Measurements from ENCODE around the gene DLG4.

Gene DLG4

DNA sequence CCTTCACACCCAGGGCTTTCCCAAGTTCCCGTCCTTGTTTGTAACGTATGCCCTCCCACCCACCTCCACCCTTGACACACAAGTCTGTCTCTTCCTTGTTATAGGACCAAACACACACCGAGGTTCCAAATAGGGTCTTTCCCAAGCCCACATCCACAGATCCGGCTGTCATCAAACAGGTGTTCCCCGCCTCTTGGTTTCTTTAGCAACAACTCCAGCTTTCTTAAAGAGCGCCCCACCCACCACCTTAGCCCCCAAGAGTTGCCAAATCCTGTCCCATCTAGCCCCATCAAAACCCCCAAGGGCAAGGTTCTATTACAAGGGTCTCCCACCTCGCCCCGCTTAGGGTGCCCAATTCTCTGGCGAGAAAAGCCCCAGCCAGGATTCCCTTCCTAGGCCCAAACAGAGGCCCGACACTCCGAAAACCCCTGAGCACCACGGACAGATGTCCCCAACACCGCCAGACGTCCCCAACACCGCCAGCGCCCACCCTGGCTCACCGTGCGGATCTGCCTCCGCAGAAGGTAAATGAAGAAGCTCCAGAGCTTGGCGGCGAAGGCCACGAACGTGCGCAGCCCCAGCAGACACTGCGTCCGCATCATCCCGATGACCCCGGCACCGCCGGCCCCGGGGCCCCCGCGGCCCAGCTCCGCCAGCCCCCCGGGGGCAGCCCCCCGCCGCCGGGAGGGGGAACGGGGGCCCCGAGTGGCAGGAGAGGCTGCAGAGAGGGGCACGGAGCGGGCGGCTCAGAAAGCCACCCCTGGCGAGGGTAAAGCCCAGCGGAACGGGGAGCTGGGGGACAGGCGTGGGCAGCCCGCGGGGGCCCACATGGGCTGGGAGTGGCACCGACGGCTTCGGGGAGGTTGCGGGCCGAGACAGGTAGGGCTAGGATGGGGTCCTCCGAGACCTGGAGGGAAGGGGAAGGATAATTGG is 31.3 kb upstream of the DLG4 start:
- Histone ChIP-seq H3K4me3 (ENCODE audit: low read length) (peak overlapping the region; percentile 88), H3K9me2 (replicated peaks; ENCODE audit: control insufficient read depth, low read length) (no peaks in the 10 kb centered on the region), H4K20me1 (ENCODE audit: control insufficient read depth, insufficient read depth, low read depth, low read length) (peaks cover 13% of the 10 kb centered on the region; the same call in 1 of the 2 replicates), H3F3A (ENCODE audit: control insufficient read depth, insufficient read depth) (peaks cover 9% of the 10 kb centered on the region), H3K9me3 (ENCODE audit: control insufficient read depth, insufficient read depth, low read length) (no peaks in the 10 kb centered on the region), H3K4me2 (ENCODE audit: low read length) (peak overlapping the region; percentile 97), H3K27ac (ENCODE audit: low read depth, low read length) (peak overlapping the region; percentile 83), H3K4me1 (ENCODE audit: control insufficient read depth, low read length) (peaks cover 25% of the 10 kb centered on the region), H3K27me3 (ENCODE audit: control insufficient read depth, low read length) (no peaks in the 10 kb centered on the region), H3K36me3 (ENCODE audit: control insufficient read depth, low read length) (peaks cover 62% of the 10 kb centered on the region), H3K79me2 (ENCODE audit: control insufficient read depth, low read length) (peaks cover 75% of the 10 kb centered on the region)
- TF ChIP-seq EZH2phosphoT487 (IDR thresholded peaks at IDR 0.05; ENCODE audit: borderline replicate concordance, low read length), result no peak
- TF ChIP-seq, protein P1, sequence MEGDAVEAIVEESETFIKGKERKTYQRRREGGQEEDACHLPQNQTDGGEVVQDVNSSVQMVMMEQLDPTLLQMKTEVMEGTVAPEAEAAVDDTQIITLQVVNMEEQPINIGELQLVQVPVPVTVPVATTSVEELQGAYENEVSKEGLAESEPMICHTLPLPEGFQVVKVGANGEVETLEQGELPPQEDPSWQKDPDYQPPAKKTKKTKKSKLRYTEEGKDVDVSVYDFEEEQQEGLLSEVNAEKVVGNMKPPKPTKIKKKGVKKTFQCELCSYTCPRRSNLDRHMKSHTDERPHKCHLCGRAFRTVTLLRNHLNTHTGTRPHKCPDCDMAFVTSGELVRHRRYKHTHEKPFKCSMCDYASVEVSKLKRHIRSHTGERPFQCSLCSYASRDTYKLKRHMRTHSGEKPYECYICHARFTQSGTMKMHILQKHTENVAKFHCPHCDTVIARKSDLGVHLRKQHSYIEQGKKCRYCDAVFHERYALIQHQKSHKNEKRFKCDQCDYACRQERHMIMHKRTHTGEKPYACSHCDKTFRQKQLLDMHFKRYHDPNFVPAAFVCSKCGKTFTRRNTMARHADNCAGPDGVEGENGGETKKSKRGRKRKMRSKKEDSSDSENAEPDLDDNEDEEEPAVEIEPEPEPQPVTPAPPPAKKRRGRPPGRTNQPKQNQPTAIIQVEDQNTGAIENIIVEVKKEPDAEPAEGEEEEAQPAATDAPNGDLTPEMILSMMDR (IDR thresholded peaks at IDR 0.05; ENCODE audit: low read depth, low read length, poor library complexity, severe bottlenecking), result no peak

DNA sequence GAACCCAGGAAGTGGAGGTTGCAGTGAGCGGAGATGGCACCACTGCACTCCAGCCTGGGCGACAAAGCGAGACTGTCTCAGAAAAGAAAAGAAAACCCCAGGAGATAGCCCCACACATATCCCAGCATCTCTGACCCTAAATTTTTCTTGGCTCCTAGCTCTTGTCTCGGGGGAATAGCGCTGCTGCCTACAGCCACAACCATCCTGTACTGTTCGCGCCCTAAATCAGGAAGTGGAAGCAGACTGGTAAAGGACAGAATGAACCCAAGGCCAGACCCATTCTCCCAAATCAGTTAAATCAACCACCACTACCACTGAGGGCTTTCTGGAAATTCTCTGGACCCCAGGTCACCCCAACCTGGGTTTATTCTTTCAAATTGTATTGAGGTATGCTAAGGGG is 30.2 kb upstream of the DLG4 start:
- Histone ChIP-seq H3K9me3 (ENCODE audit: control insufficient read depth, insufficient read depth, low read length) (no peaks in the 10 kb centered on the region), H3F3A (ENCODE audit: control insufficient read depth, insufficient read depth) (peaks cover 13% of the 10 kb centered on the region), H3K4me1 (ENCODE audit: control insufficient read depth, low read length) (peaks cover 25% of the 10 kb centered on the region), H3K9me2 (replicated peaks; ENCODE audit: control insufficient read depth, low read length) (no peaks in the 10 kb centered on the region), H4K20me1 (ENCODE audit: control insufficient read depth, insufficient read depth, low read depth, low read length) (peaks cover 13% of the 10 kb centered on the region; the same call in 1 of the 2 replicates), H3K27ac (ENCODE audit: low read depth, low read length) (no peak overlapping the region), H3K79me2 (ENCODE audit: control insufficient read depth, low read length) (peaks cover 76% of the 10 kb centered on the region), H3K36me3 (ENCODE audit: control insufficient read depth, low read length) (peaks cover 60% of the 10 kb centered on the region), H3K4me3 (ENCODE audit: low read length) (peak overlapping the region; percentile 88), H3K4me2 (ENCODE audit: low read length) (peak overlapping the region; percentile 97), H3K27me3 (ENCODE audit: control insufficient read depth, low read length) (no peaks in the 10 kb centered on the region)
- TF ChIP-seq, protein P1 (IDR thresholded peaks at IDR 0.05; ENCODE audit: low read depth, low read length, poor library complexity, severe bottlenecking), result no peak
- no peak for TF ChIP-seq EZH2phosphoT487 (IDR thresholded peaks at IDR 0.05; ENCODE audit: borderline replicate concordance, low read length)

DNA sequence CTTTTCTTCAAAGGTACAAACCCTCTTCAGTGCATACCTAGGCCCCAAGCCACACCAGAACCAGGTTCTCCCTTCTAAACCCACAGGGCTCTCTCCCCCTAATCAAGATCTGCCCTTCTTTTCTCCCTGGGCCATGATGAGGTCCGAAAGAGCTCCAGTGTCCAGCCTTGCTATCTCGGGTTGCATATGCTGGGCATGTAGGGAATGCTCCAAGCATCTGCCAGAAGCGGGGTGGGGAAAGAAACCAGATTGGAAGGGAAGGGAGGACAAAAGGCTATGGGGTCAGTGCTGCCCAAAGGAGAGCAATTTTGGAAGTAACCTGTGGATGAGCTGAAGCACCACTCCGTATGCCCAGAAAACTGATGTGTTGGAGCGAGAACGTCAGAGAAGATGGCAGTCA is 29.6 kb upstream of the DLG4 start:
- H3F3A ChIP-seq (ENCODE audit: control insufficient read depth, insufficient read depth), result peaks cover 18% of the 10 kb centered on the region
- no peaks in the 10 kb centered on the region for H3K9me2 ChIP-seq (replicated peaks; ENCODE audit: control insufficient read depth, low read length)
- TF ChIP-seq, protein P1 (IDR thresholded peaks at IDR 0.05; ENCODE audit: low read depth, low read length, poor library complexity, severe bottlenecking), result no peak
- TF ChIP-seq EZH2phosphoT487 (IDR thresholded peaks at IDR 0.05; ENCODE audit: borderline replicate concordance, low read length), result no peak
- peaks cover 75% of the 10 kb centered on the region for H3K79me2 ChIP-seq (ENCODE audit: control insufficient read depth, low read length)
- H3K36me3 ChIP-seq (ENCODE audit: control insufficient read depth, low read length), result peaks cover 60% of the 10 kb centered on the region
- peak overlapping the region; percentile 88 for H3K4me3 ChIP-seq (ENCODE audit: low read length)
- H3K4me2 ChIP-seq (ENCODE audit: low read length), result peak overlapping the region; percentile 97
- H3K4me1 ChIP-seq (ENCODE audit: control insufficient read depth, low read length), result peaks cover 25% of the 10 kb centered on the region
- H3K9me3 ChIP-seq (ENCODE audit: control insufficient read depth, insufficient read depth, low read length), result no peaks in the 10 kb centered on the region
- H4K20me1 ChIP-seq (ENCODE audit: control insufficient read depth, insufficient read depth, low read depth, low read length), result peaks cover 13% of the 10 kb centered on the region; the same call in 1 of the 2 replicates
- H3K27ac ChIP-seq (ENCODE audit: low read depth, low read length), result no peak overlapping the region
- no peaks in the 10 kb centered on the region for H3K27me3 ChIP-seq (ENCODE audit: control insufficient read depth, low read length)

Data from DOHH2 (cell line).